CD4-positive, alpha-beta T cell (primary cell): ENCODE data around the gene STX18. TPM values are rescaled to one million over a fixed set of nuclear protein-coding genes. Genes with fewer than 3 reads are reported as not detected.

Experiments used
- ATAC-seq: fragments of 200-7000 bp; cut with Tn5 transposase; one replicate; pipeline ENCODE4 v1.10.0; 2022; ENCODE audit warnings: mild to moderate bottlenecking; ENCODE audit not compliant: poor library complexity
- CTCF ChIA-PET: fragments of 350-600 bp; sonication (Branson Sonifier 250); formaldehyde crosslinking; loops from one replicate; lab custom pipeline; 2021; ENCODE audit warnings: antibody characterized with exemption, inconsistent platforms; lab: Charles Lee
- POLR2A ChIA-PET: fragments of 350-600 bp; sonication (Branson Sonifier 250); formaldehyde crosslinking; loops from one replicate; lab custom pipeline; 2021; ENCODE audit warnings: antibody characterized with exemption, inconsistent platforms; lab: Charles Lee
- DNase-seq, 14 experiments: peaks; one replicate each; pipeline ENCODE4 v3.0.0-alpha.2; 2013 to 2020; ENCODE audit warnings: mixed read lengths in 2 of 14
- H3K27ac ChIP-seq, 2 donors: one replicate each; pipeline versions ENCODE4 v1.5.1 to v1.7.0; 2013; ENCODE audit warnings: low read length in 2 of 2, low read depth in 1 of 2, mild to moderate bottlenecking in 1 of 2
- H3K27me3 ChIP-seq, 2 experiments: 1 replicate in 1 of 2; 2 replicates in 1 of 2; pipeline versions ENCODE4 v1.6.1 to v1.7.0; 2013; ENCODE audit warnings: low read length in 2 of 2, control low read depth in 1 of 2, mild to moderate bottlenecking in 1 of 2, moderate library complexity in 1 of 2; ENCODE audit not compliant: insufficient read depth in 2 of 2, control insufficient read depth in 1 of 2
- H3K36me3 ChIP-seq: one replicate; pipeline ENCODE4 v1.6.1; 2013; ENCODE audit warnings: low read length, control low read depth; ENCODE audit not compliant: insufficient read depth
- H3K4me1 ChIP-seq: one replicate; pipeline ENCODE4 v1.6.1; 2013; ENCODE audit warnings: low read length, control low read depth; ENCODE audit not compliant: insufficient read depth
- H3K4me3 ChIP-seq: one replicate; pipeline ENCODE4 v1.5.1; 2013; ENCODE audit warnings: mild to moderate bottlenecking, low read length, moderate library complexity
- H3K9me3 ChIP-seq, 2 experiments: 1 replicate in 1 of 2; 2 replicates in 1 of 2; pipeline versions ENCODE4 v1.6.1 to v1.7.0; 2013; ENCODE audit warnings: low read length in 2 of 2, mild to moderate bottlenecking in 2 of 2, control low read depth in 1 of 2, moderate library complexity in 1 of 2; ENCODE audit not compliant: control insufficient read depth in 1 of 2, insufficient read depth in 1 of 2
- H3K27ac Mint-ChIP-seq: one replicate; pipeline ENCODE4 v1.8.0; 2020; ENCODE audit warnings: mixed read lengths
- H3K27me3 Mint-ChIP-seq: one replicate; pipeline ENCODE4 v1.8.0; 2021; ENCODE audit warnings: mixed read lengths
- H3K36me3 Mint-ChIP-seq: one replicate; pipeline ENCODE4 v1.8.0; 2021; ENCODE audit warnings: low read depth, mixed read lengths
- H3K4me1 Mint-ChIP-seq: one replicate; pipeline ENCODE4 v1.8.0; 2021; ENCODE audit warnings: low read depth, mixed read lengths
- H3K4me3 Mint-ChIP-seq: one replicate; pipeline ENCODE4 v1.8.0; 2020; ENCODE audit warnings: mild to moderate bottlenecking, mixed read lengths
- H3K9me3 Mint-ChIP-seq: one replicate; pipeline ENCODE4 v1.8.0; 2020; ENCODE audit warnings: mixed read lengths
- CTCF ChIP-seq: fragments of 200-600 bp; IDR thresholded peaks from one replicate; pipeline ENCODE4 v1.8.0; 2022; ENCODE audit warnings: antibody characterized with exemption, mild to moderate bottlenecking
- intact Hi-C, 2 experiments: fragments of 100-400 bp; cut with DNase I in 1 of 2; cut with micrococcal nuclease in 1 of 2; formaldehyde crosslinking; loops; one replicate each; pipeline versions ENCODE4 v1.15.1 to v1.9.0; 2023 to 2025; cut with DNase I, micrococcal nuclease
- total RNA-seq, 174 experiments: library from RNA in 2 of 174; stranded (reverse) in 2 of 174; gene quantifications; one replicate each; pipeline ENCODE4 v1.2.3 and lab custom pipeline; 2021 to 2026

Gene STX18
- total RNA-seq, 2 experiments from 2014 or later: 15.2 to 15.5 TPM

- Histone ChIP-seq H3K9me3 (no peaks in the 10 kb centered on the region), H3K27me3 (no peaks in the 10 kb centered on the region), H3K4me3 (no peak overlapping the region), H3K27ac (no peak overlapping the region), H3K36me3 (no peaks in the 10 kb centered on the region), H3K4me1 (no peaks in the 10 kb centered on the region)
- no peak overlapping the region for H3K27ac Mint-ChIP-seq
- H3K4me3 Mint-ChIP-seq: no peak overlapping the region
- no peaks in the 10 kb centered on the region for H3K27me3 Mint-ChIP-seq
- POLR2A ChIA-PET: interaction anchor here (0.9 kb wide), 1 partner anchor 17 kb away, joined by 4 read pairs; no protein-coding TSS in a partner anchor
- TF ChIP-seq CTCF: no peak
- H3K9me3 Mint-ChIP-seq: no peaks in the 10 kb centered on the region
- DNase-seq (no peak), ATAC-seq (no peak)
- intact Hi-C loops: no loop called here
- CTCF ChIA-PET: no interaction called here
- peaks cover 14% of the 10 kb centered on the region for H3K4me1 Mint-ChIP-seq
- peaks cover 6% of the 10 kb centered on the region for H3K36me3 Mint-ChIP-seq
These were observed 60.4 kb downstream of the STX18 start for GRCh38 chr4:4481399-4481994.

GRCh38 chr4:4480685-4481398 lies 61.0 kb downstream of the STX18 start:
- H3K27me3 Mint-ChIP-seq: no peaks in the 10 kb centered on the region
- H3K36me3 Mint-ChIP-seq: peaks cover 6% of the 10 kb centered on the region
- Histone ChIP-seq H3K36me3 (no peaks in the 10 kb centered on the region), H3K4me3 (no peak overlapping the region), H3K27me3 (no peaks in the 10 kb centered on the region), H3K4me1 (no peaks in the 10 kb centered on the region), H3K27ac (no peak overlapping the region), H3K9me3 (no peaks in the 10 kb centered on the region)
- H3K27ac Mint-ChIP-seq: no peak overlapping the region
- DNase-seq (no peak), ATAC-seq (no peak)
- no peak overlapping the region for H3K4me3 Mint-ChIP-seq
- ChIA-PET CTCF (no interaction called here), POLR2A (interaction anchor here (0.9 kb wide), 1 partner anchor 16 kb away, joined by 4 read pairs; no protein-coding TSS in a partner anchor)
- no peaks in the 10 kb centered on the region for H3K9me3 Mint-ChIP-seq
- TF ChIP-seq CTCF: no peak
- peaks cover 14% of the 10 kb centered on the region for H3K4me1 Mint-ChIP-seq
- intact Hi-C loops: no loop called here

GRCh38 chr4:4480205-4480604 lies 61.6 kb downstream of the STX18 start:
- no peaks in the 10 kb centered on the region for H3K9me3 ChIP-seq
- TF ChIP-seq CTCF: no peak
- H3K27ac ChIP-seq: no peak overlapping the region
- H3K4me3 ChIP-seq: no peak overlapping the region
- ATAC-seq (no peak), DNase-seq (no peak)
- peaks cover 14% of the 10 kb centered on the region for H3K4me1 Mint-ChIP-seq
- H3K4me3 Mint-ChIP-seq: no peak overlapping the region
- no peaks in the 10 kb centered on the region for H3K4me1 ChIP-seq
- H3K27ac Mint-ChIP-seq: no peak overlapping the region
- H3K9me3 Mint-ChIP-seq: no peaks in the 10 kb centered on the region
- H3K36me3 Mint-ChIP-seq: peaks cover 6% of the 10 kb centered on the region
- CTCF ChIA-PET: interaction anchor here (1.4 kb wide), 1 partner anchor 8 kb away, joined by 5 read pairs; no protein-coding TSS in a partner anchor
- intact Hi-C loops: no loop called here
- POLR2A ChIA-PET: no interaction called here
- H3K36me3 ChIP-seq: no peaks in the 10 kb centered on the region
- no peaks in the 10 kb centered on the region for H3K27me3 ChIP-seq
- H3K27me3 Mint-ChIP-seq: no peaks in the 10 kb centered on the region
